PC-3 (cell line): Measurements from ENCODE around the gene PBX2. TPM values are rescaled to one million over a fixed set of nuclear protein-coding genes. Genes with fewer than 3 reads are reported as not detected.
A peak's percentile ranks its signal among the peaks of the same experiment; 100 is the strongest.

Experiments
- ATAC-seq: fragments of 200-7000 bp; cut with Tn5 transposase; 2 replicates; pipeline ENCODE4 v1.9.1; 2020; ENCODE audit warnings: mild to moderate bottlenecking, moderate library complexity
- BruUV-seq: library from RNA; stranded (reverse); fragments of 400-500 nt; replicated peaks from 2 replicates; lab custom pipeline; 2021; lab: Mats Ljungman, UMichigan
- CTCF ChIA-PET: fragments of 300-600 bp; sonication (Branson Sonifier 250); formaldehyde crosslinking; loops from one replicate; lab custom pipeline; 2022; ENCODE audit warnings: antibody characterized with exemption; lab: Charles Lee
- POLR2A ChIA-PET: fragments of 300-600 bp; sonication (Branson Sonifier 250); formaldehyde crosslinking; loops from one replicate; lab custom pipeline; 2022; ENCODE audit warnings: antibody characterized with exemption; ENCODE audit not compliant: unreplicated experiment; lab: Charles Lee
- DNase-seq: peaks from one replicate; pipeline ENCODE4 v3.0.0-alpha.2; 2015
- H2AFZ ChIP-seq: fragments of 300-600 bp; sonication (generic); 2 replicates; pipeline ENCODE4 v1.6.0; 2016; ENCODE audit warnings: antibody characterized with exemption, low read length
- H3F3A ChIP-seq: fragments of 300-600 bp; sonication (generic); one replicate; pipeline ENCODE4 v1.6.0; 2017; ENCODE audit warnings: antibody characterized with exemption, low read length, control low read depth, mild to moderate bottlenecking; ENCODE audit not compliant: unreplicated experiment
- H3K27ac ChIP-seq: fragments of 300-600 bp; sonication (generic); 2 replicates; pipeline ENCODE4 v1.5.1; 2016; ENCODE audit warnings: mild to moderate bottlenecking, low read length
- H3K27me3 ChIP-seq: fragments of 300-600 bp; sonication (generic); 2 replicates; pipeline ENCODE4 v1.6.1; 2016; ENCODE audit warnings: low read length, mixed read lengths
- H3K36me3 ChIP-seq: fragments of 300-600 bp; sonication (generic); 2 replicates; pipeline ENCODE4 v1.6.1; 2016; ENCODE audit warnings: low read depth, mixed run types, low read length, mixed read lengths
- H3K4me1 ChIP-seq: fragments of 300-600 bp; sonication (generic); 2 replicates; pipeline ENCODE4 v1.5.1; 2016; ENCODE audit warnings: low read length; ENCODE audit not compliant: insufficient read depth
- H3K4me2 ChIP-seq: fragments of 300-600 bp; sonication (generic); 2 replicates; pipeline ENCODE4 v1.6.0; 2016; ENCODE audit warnings: low read length
- H3K4me3 ChIP-seq: fragments of 300-600 bp; sonication (generic); 2 replicates; pipeline ENCODE4 v1.5.1; 2016; ENCODE audit warnings: mild to moderate bottlenecking, low read length, mixed read lengths
- H3K79me2 ChIP-seq: fragments of 300-600 bp; sonication (generic); 2 replicates; pipeline ENCODE4 v1.6.1; 2017; ENCODE audit warnings: low read length, mixed read lengths
- H3K9ac ChIP-seq: fragments of 300-600 bp; sonication (generic); 2 replicates; pipeline ENCODE4 v1.6.0; 2016; ENCODE audit warnings: mild to moderate bottlenecking, low read length
- H3K9me2 ChIP-seq: fragments of 300-600 bp; sonication (generic); replicated peaks from 2 replicates; pipeline ENCODE4 v1.6.1; 2016; ENCODE audit warnings: mixed run types, low read length, mixed read lengths
- H3K9me3 ChIP-seq: fragments of 300-600 bp; sonication (generic); 2 replicates; pipeline ENCODE4 v1.6.1; 2016; ENCODE audit warnings: low read length, mixed read lengths
- H4K20me1 ChIP-seq: fragments of 300-600 bp; sonication (generic); 2 replicates; pipeline ENCODE4 v1.6.1; 2016; ENCODE audit warnings: low read length, mixed read lengths
- CTCF ChIP-seq: fragments of 300-600 bp; sonication (generic); conservative IDR thresholded peaks from 2 replicates; pipeline ENCODE4 v1.5.1; 2017; ENCODE audit warnings: antibody characterized with exemption, low read depth, mild to moderate bottlenecking, low read length
- EZH2 ChIP-seq: fragments of 300-600 bp; sonication (generic); IDR thresholded peaks from one replicate; pipeline ENCODE4 v1.6.1; 2017; ENCODE audit warnings: antibody characterized with exemption, mild to moderate bottlenecking, low read length; ENCODE audit not compliant: unreplicated experiment
- EZH2phosphoT487 ChIP-seq: fragments of 300-600 bp; sonication (generic); IDR thresholded peaks from 2 replicates; pipeline ENCODE4 v1.6.1; 2018; ENCODE audit warnings: mild to moderate bottlenecking, antibody characterized with exemption, low read length, borderline replicate concordance
- intact Hi-C: fragments of 100-400 bp; cut with micrococcal nuclease; formaldehyde crosslinking; loops from 2 replicates; pipeline ENCODE4 v1.9.0; 2023
- total RNA-seq: library from RNA; depleted of rRNA; stranded (reverse); fragments of >200 nt; gene quantifications from 2 replicates; pipeline ENCODE4 v1.2.3, GENCODE V29; 2014

PBX2 gene
- total RNA-seq, 1 experiment from 2014 or later, result 25.3 TPM

- no TSS peak for BruUV-seq
Observed at GRCh38 chr6:32171234-32171633, 18.8 kb downstream of the PBX2 start.

GRCh38 chr6:32170294-32170693 lies 19.7 kb downstream of the PBX2 start:
- Histone ChIP-seq H3K79me2 (peaks cover 16% of the 10 kb centered on the region), H3K36me3 (peaks cover 16% of the 10 kb centered on the region; the same call in 1 of the 2 replicates), H4K20me1 (no peaks in the 10 kb centered on the region), H3K4me1 (peaks cover 9% of the 10 kb centered on the region; the same call in 1 of the 2 replicates), H3F3A (no peaks in the 10 kb centered on the region), H3K4me3 (no peak overlapping the region), H3K9me2 (no peaks in the 10 kb centered on the region), H3K9me3 (no peaks in the 10 kb centered on the region), H3K4me2 (no peak overlapping the region), H2AFZ (no peak overlapping the region), H3K27me3 (no peaks in the 10 kb centered on the region), H3K9ac (no peak overlapping the region), H3K27ac (no peak overlapping the region)
- intact Hi-C loops, result no loop called here
- no peak for DNase-seq
- ATAC-seq, result no peak
- no peak for TF ChIP-seq EZH2phosphoT487
- TF ChIP-seq CTCF, result no peak
- TF ChIP-seq EZH2, result no peak
- BruUV-seq, result no TSS peak
- ChIA-PET POLR2A (no interaction called here), CTCF (no interaction called here)

More at GRCh38 chr6:32171234-32171633, 18.8 kb downstream of the PBX2 start:
- CTCF ChIA-PET, result no interaction called here
- H3K9me2 ChIP-seq, result no peaks in the 10 kb centered on the region
- H3K9ac ChIP-seq, result no peak overlapping the region
- ATAC-seq (no peak), DNase-seq (no peak)
- intact Hi-C loops, result no loop called here
- no peaks in the 10 kb centered on the region for H3K27me3 ChIP-seq
- H3K4me3 ChIP-seq, result no peak overlapping the region
- H4K20me1 ChIP-seq, result no peaks in the 10 kb centered on the region
- H3K79me2 ChIP-seq, result peaks cover 21% of the 10 kb centered on the region
- no peak overlapping the region for H2AFZ ChIP-seq
- H3K4me1 ChIP-seq, result peaks cover 11% of the 10 kb centered on the region
- H3K36me3 ChIP-seq, result peaks cover 16% of the 10 kb centered on the region; the same call in 1 of the 2 replicates
- H3F3A ChIP-seq, result no peaks in the 10 kb centered on the region
- no peak overlapping the region for H3K27ac ChIP-seq
- no peak overlapping the region for H3K4me2 ChIP-seq
- H3K9me3 ChIP-seq, result no peaks in the 10 kb centered on the region
- POLR2A ChIA-PET, result no interaction called here
- TF ChIP-seq EZH2phosphoT487 (no peak), EZH2 (no peak), CTCF (no peak)

GRCh38 chr6:32168807-32169591 lies 21.0 kb downstream of the PBX2 start:
- no peaks in the 10 kb centered on the region for H3K9me3 ChIP-seq
- H3F3A ChIP-seq, result no peaks in the 10 kb centered on the region
- DNase-seq (no peak), ATAC-seq (peak; percentile 29; the same call in 1 of the 2 replicates)
- H3K9ac ChIP-seq, result no peak overlapping the region
- H3K79me2 ChIP-seq, result peaks cover 3% of the 10 kb centered on the region; the same call in 1 of the 2 replicates
- no peaks in the 10 kb centered on the region for H3K9me2 ChIP-seq
- no peak overlapping the region for H3K4me2 ChIP-seq
- CTCF ChIA-PET, result interaction anchor here (0.5 to 0.6 kb wide), 2 partner anchors 10 to 55 kb away, joined by 5 to 12 read pairs; partner anchors contain the start of gene NOTCH4
- peaks cover 16% of the 10 kb centered on the region; the same call in 1 of the 2 replicates for H3K36me3 ChIP-seq
- BruUV-seq, result no TSS peak
- H3K27me3 ChIP-seq, result no peaks in the 10 kb centered on the region
- no peak for TF ChIP-seq EZH2
- TF ChIP-seq EZH2phosphoT487, result no peak
- TF ChIP-seq CTCF, result 0 out of 2 replicates have a peak, but pooled peaks have one; percentile 12
- no peaks in the 10 kb centered on the region for H3K4me1 ChIP-seq
- intact Hi-C loops, result no loop called here
- H4K20me1 ChIP-seq, result no peaks in the 10 kb centered on the region
- H3K4me3 ChIP-seq, result no peak overlapping the region
- H3K27ac ChIP-seq, result no peak overlapping the region
- POLR2A ChIA-PET, result interaction anchor here (0.6 kb wide), 1 partner anchor 14 kb away, joined by 3 read pairs; no protein-coding TSS in a partner anchor
- no peak overlapping the region for H2AFZ ChIP-seq
